Measurements from ENCODE around the gene GNGT1. TPM values are rescaled to one million over a fixed set of nuclear protein-coding genes. Genes with fewer than 3 reads are reported as not detected.

GNGT1 gene
- total RNA-seq, 4 donors from 2014 or later, result not detected

DNA sequence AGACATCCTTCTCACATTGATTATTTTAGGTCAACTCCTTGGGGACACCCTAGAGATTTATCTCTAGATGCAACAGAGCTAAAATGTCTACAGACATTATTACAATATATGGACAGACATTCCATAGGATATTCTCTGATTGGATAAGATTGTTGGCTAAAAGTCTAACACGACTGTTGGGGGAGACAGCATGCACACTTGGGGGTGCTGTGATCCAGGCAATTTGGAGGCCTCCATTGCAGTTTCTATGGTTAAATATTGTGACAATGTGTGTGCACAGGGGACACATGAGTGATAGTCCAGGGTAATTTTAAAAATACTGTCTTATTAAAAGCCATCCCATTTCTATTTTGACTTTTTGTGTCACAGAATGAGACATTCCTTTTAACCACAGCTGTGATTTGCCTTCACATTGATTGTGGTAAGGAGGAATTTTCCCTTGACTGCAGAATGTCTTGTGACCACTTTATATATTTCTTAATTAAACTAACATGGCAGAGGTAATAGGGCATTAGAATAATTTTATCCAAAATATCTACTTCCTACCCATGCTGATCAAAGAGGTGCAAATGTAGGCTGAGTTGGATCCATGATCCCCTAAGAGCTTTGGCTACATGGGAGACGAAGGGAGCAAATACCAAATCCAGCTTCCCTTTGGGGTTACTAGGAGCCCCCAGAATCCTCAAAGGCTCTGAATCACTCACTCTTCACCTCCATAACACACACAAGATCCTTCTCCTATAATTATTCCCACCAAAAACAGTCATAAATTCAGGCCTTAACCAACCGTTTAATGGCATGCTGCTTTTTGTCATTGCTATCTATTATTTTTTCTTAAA, 23.1 kb upstream of the GNGT1 start:
- intact Hi-C loops (cut with DNase I; ENCODE audit: low total_unique reads) (no loop called here), in situ Hi-C loops (cut with MboI; ENCODE audit: low sequenced_read_pairs in 4 of 4) (loop anchor here in 2 of 4 donors (25.0 kb wide), 1 partner anchor 204 kb away; no protein-coding TSS in a partner anchor)
- Histone ChIP-seq H3K27ac (no peak overlapping the region), H3K27me3 (no peaks in the 10 kb centered on the region), H3K36me3 (no peaks in the 10 kb centered on the region), H3K9me3 (no peaks in the 10 kb centered on the region), H3K4me1 (no peaks in the 10 kb centered on the region), H3K4me3 (no peak overlapping the region)
- no peak for DNase-seq
- no peak for ATAC-seq
- TF ChIP-seq, protein P1, sequence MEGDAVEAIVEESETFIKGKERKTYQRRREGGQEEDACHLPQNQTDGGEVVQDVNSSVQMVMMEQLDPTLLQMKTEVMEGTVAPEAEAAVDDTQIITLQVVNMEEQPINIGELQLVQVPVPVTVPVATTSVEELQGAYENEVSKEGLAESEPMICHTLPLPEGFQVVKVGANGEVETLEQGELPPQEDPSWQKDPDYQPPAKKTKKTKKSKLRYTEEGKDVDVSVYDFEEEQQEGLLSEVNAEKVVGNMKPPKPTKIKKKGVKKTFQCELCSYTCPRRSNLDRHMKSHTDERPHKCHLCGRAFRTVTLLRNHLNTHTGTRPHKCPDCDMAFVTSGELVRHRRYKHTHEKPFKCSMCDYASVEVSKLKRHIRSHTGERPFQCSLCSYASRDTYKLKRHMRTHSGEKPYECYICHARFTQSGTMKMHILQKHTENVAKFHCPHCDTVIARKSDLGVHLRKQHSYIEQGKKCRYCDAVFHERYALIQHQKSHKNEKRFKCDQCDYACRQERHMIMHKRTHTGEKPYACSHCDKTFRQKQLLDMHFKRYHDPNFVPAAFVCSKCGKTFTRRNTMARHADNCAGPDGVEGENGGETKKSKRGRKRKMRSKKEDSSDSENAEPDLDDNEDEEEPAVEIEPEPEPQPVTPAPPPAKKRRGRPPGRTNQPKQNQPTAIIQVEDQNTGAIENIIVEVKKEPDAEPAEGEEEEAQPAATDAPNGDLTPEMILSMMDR (IDR thresholded peaks at IDR 0.05 in 4 of 5, conservative IDR thresholded peaks at IDR 0.05 in 1 of 5), result no peak
- no peak for TF ChIP-seq POLR2A (IDR thresholded peaks at IDR 0.05)

DNA sequence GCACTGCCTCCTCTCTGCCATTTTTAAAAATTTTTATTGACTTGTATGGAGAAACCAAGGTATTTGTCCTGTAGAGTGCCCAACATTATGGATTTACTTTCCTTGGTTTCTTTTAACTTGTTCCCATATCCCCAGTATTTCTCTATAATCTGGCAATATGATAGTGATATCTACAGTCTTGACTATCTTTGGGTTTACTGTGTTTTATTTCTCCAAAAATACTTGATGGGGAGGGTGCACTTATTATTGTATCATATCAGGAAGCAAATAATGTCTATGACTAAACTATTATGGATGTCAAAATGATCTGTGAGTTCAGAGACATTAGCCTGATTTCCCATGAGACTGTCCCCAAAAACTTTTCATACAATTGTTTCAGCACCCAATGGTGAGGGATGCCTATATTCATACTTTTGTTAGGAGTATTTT, 22.4 kb upstream of the GNGT1 start:
- Histone ChIP-seq H3K4me1 (no peaks in the 10 kb centered on the region), H3K27ac (no peak overlapping the region), H3K36me3 (no peaks in the 10 kb centered on the region), H3K27me3 (peaks cover 0 to 3% (median 0%) of the 10 kb centered on the region in 3 donors), H3K9me3 (no peaks in the 10 kb centered on the region), H3K4me3 (no peak overlapping the region)
- TF ChIP-seq, protein P1 (IDR thresholded peaks at IDR 0.05 in 4 of 5, conservative IDR thresholded peaks at IDR 0.05 in 1 of 5), result no peak
- no peak for TF ChIP-seq POLR2A (IDR thresholded peaks at IDR 0.05)
- in situ Hi-C loops (cut with MboI; ENCODE audit: low sequenced_read_pairs in 4 of 4), result loop anchor here in 2 of 4 donors (25.0 kb wide), 1 partner anchor 203 kb away; no protein-coding TSS in a partner anchor
- no peak for ATAC-seq
- no peak for DNase-seq
- intact Hi-C loops (cut with DNase I; ENCODE audit: low total_unique reads), result no loop called here

DNA sequence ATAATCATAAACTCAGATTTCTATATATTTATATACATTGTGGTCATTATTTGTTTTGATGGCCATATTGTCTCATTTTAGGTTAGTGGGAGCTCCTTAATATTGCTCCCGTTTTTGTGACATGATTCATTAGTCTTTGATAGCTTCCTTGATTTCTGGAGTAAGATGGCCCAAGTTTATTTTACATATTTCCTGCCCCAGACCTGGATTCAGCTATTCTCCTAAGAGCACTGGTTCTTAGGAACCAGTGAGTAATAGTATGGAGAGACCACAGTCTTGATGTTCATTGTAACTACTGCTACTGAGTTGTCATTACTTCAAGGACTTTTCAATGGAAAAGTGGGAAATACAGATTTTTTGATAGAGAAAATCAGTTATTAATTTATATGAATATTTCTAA, 21.8 kb upstream of the GNGT1 start:
- in situ Hi-C loops (cut with MboI; ENCODE audit: low sequenced_read_pairs in 4 of 4), result loop anchor here in 2 of 4 donors (25.0 kb wide), 1 partner anchor 203 kb away; no protein-coding TSS in a partner anchor
- Histone ChIP-seq H3K4me1 (no peaks in the 10 kb centered on the region), H3K27me3 (peaks cover 0 to 6% (median 0%) of the 10 kb centered on the region in 3 donors), H3K4me3 (no peak overlapping the region), H3K9me3 (no peaks in the 10 kb centered on the region), H3K27ac (no peak overlapping the region), H3K36me3 (no peaks in the 10 kb centered on the region)
- TF ChIP-seq, protein P1 (IDR thresholded peaks at IDR 0.05 in 4 of 5, conservative IDR thresholded peaks at IDR 0.05 in 1 of 5), result no peak
- no peak for TF ChIP-seq POLR2A (IDR thresholded peaks at IDR 0.05)
- ATAC-seq (no peak), DNase-seq (no peak)
- intact Hi-C loops (cut with DNase I; ENCODE audit: low total_unique reads), result no loop called here

DNA sequence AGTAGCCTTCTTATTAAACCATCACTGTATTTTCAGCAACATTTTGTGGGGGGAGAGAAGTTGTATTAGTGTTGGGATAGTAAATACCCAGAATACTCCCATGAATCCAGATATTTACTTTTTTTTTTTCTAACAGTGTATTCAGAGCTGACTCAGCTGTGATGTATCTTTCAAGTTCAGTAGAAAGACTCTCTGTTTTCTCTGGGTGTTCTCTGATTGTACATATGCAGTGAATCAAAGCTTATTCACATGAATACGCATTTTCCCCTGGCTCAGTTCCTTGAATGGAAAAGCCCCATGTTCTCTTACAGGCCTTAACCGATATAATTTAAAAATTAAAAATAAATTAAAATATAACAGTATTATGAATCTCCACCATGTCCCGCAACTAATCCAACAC, 17.1 kb upstream of the GNGT1 start:
- intact Hi-C loops (cut with DNase I; ENCODE audit: low total_unique reads) (no loop called here), in situ Hi-C loops (cut with MboI; ENCODE audit: low sequenced_read_pairs in 4 of 4) (loop anchor here in 2 of 4 donors (25.0 kb wide), 1 partner anchor 198 kb away; no protein-coding TSS in a partner anchor)
- no peak overlapping the region for H3K27ac ChIP-seq
- DNase-seq (no peak), ATAC-seq (no peak)
- no peaks in the 10 kb centered on the region for H3K36me3 ChIP-seq
- peaks cover 0 to 19% (median 0%) of the 10 kb centered on the region in 3 donors for H3K27me3 ChIP-seq
- H3K9me3 ChIP-seq, result no peaks in the 10 kb centered on the region
- H3K4me1 ChIP-seq, result peaks cover 0 to 3% of the 10 kb centered on the region in 2 donors
- TF ChIP-seq, protein P1 (IDR thresholded peaks at IDR 0.05 in 4 of 5, conservative IDR thresholded peaks at IDR 0.05 in 1 of 5), result no peak
- no peak for TF ChIP-seq POLR2A (IDR thresholded peaks at IDR 0.05)
- H3K4me3 ChIP-seq, result peak overlapping the region in 1 of 4 donors; percentile 58

All from gastrocnemius medialis (tissue), 4 donors.